Panc1 (cell line): Measurements from ENCODE around the gene RPS6KA4. TPM values are rescaled to one million over a fixed set of nuclear protein-coding genes. Genes with fewer than 3 reads are reported as not detected.

Experiments used
- ATAC-seq: fragments of 200-7000 bp; cut with Tn5 transposase; 2 replicates; pipeline ENCODE4 v1.9.1; 2020; ENCODE audit warnings: mild to moderate bottlenecking, moderate library complexity
- BruUV-seq: library from RNA; stranded (reverse); fragments of 400-500 nt; replicated peaks from 2 replicates; lab custom pipeline; 2021; lab: Mats Ljungman, UMichigan
- CTCF ChIA-PET: fragments of 300-600 bp; sonication (Branson Sonifier 250); formaldehyde crosslinking; loops from one replicate; lab custom pipeline; 2022; ENCODE audit warnings: antibody characterized with exemption; lab: Charles Lee
- POLR2A ChIA-PET: fragments of 300-600 bp; sonication (Branson Sonifier 250); formaldehyde crosslinking; loops from one replicate; lab custom pipeline; 2022; ENCODE audit warnings: antibody characterized with exemption; lab: Charles Lee
- DNase-seq: peaks from one replicate; pipeline ENCODE4 v3.0.0-alpha.2; 2010; ENCODE audit warnings: low read depth, low spot score
- H3K27ac ChIP-seq: 2 replicates; pipeline ENCODE4 v1.5.1; 2011; ENCODE audit warnings: mild to moderate bottlenecking, low read length, inconsistent platforms
- H3K27me3 ChIP-seq: fragments of 200-500 bp; sonication (Bioruptor generic); 2 replicates; pipeline ENCODE4 v1.6.0; 2014; ENCODE audit warnings: low read length, inconsistent platforms; ENCODE audit not compliant: control insufficient read depth, insufficient read depth
- H3K36me3 ChIP-seq: fragments of 200-500 bp; sonication (Bioruptor generic); 2 replicates; pipeline ENCODE4 v1.5.1; 2014; ENCODE audit warnings: inconsistent platforms, mild to moderate bottlenecking, low read length, moderate library complexity; ENCODE audit not compliant: control insufficient read depth, insufficient read depth
- H3K4me1 ChIP-seq: 2 replicates; pipeline ENCODE4 v1.5.1; 2011; ENCODE audit warnings: inconsistent platforms, mild to moderate bottlenecking, low read length, moderate library complexity; ENCODE audit not compliant: control insufficient read depth, insufficient read depth
- H3K4me3 ChIP-seq, 2 experiments: 2 replicates each; pipeline ENCODE4 v1.5.1; 2011 to 2012; ENCODE audit warnings: low read depth in 2 of 2, low read length in 2 of 2, mild to moderate bottlenecking in 2 of 2, inconsistent platforms in 1 of 2, moderate library complexity in 1 of 2
- H3K9me3 ChIP-seq: fragments of 200-500 bp; sonication (Bioruptor generic); 2 replicates; pipeline ENCODE4 v1.5.1; 2014; ENCODE audit warnings: low read depth, mild to moderate bottlenecking, inconsistent platforms, low read length, moderate library complexity; ENCODE audit not compliant: control insufficient read depth, insufficient read depth
- CTCF ChIP-seq: fragments of 450-650 bp; IDR thresholded peaks from 2 replicates; pipeline ENCODE4 v1.5.1; 2017; ENCODE audit warnings: mild to moderate bottlenecking
- POLR2AphosphoS5 ChIP-seq: IDR thresholded peaks from 2 replicates; pipeline ENCODE4 v1.6.1; 2012; ENCODE audit warnings: mild to moderate bottlenecking, low read depth, low read length, moderate library complexity
- REST ChIP-seq, 2 experiments: IDR thresholded peaks; 2 replicates each; pipeline ENCODE4 v1.6.1; 2011 to 2012; ENCODE audit warnings: low read depth in 2 of 2, control low read depth in 1 of 2, low read length in 1 of 2, mild to moderate bottlenecking in 1 of 2, moderate library complexity in 1 of 2; ENCODE audit not compliant: insufficient read depth in 1 of 2
- SIN3A ChIP-seq: IDR thresholded peaks from 2 replicates; pipeline ENCODE4 v1.6.1; 2012; ENCODE audit warnings: low read depth, mild to moderate bottlenecking, low read length, moderate library complexity, borderline replicate concordance; ENCODE audit not compliant: insufficient read depth
- TCF7L2 ChIP-seq: IDR thresholded peaks from 2 replicates; pipeline ENCODE4 v1.6.1; 2011; ENCODE audit warnings: mild to moderate bottlenecking, low read depth, low read length, inconsistent platforms
- in situ Hi-C: cut with HindIII; loops from 2 replicates; pipeline ENCODE4 v1.10.0; 2016; ENCODE audit warnings: low sequenced_read_pairs, low pct_unique_long_range_greater_than_20kb
- intact Hi-C: fragments of 100-400 bp; cut with micrococcal nuclease; formaldehyde crosslinking; loops from one replicate; pipeline ENCODE4 v1.10.0; 2022; ENCODE audit not compliant: unreplicated experiment
- total RNA-seq: library from RNA; stranded (reverse); gene quantifications from one replicate; pipeline ENCODE4 v1.2.1, GENCODE V29; 2021; ENCODE audit not compliant: unreplicated experiment

Gene RPS6KA4
- total RNA-seq, 1 experiment from 2014 or later: 74.0 TPM

DNA sequence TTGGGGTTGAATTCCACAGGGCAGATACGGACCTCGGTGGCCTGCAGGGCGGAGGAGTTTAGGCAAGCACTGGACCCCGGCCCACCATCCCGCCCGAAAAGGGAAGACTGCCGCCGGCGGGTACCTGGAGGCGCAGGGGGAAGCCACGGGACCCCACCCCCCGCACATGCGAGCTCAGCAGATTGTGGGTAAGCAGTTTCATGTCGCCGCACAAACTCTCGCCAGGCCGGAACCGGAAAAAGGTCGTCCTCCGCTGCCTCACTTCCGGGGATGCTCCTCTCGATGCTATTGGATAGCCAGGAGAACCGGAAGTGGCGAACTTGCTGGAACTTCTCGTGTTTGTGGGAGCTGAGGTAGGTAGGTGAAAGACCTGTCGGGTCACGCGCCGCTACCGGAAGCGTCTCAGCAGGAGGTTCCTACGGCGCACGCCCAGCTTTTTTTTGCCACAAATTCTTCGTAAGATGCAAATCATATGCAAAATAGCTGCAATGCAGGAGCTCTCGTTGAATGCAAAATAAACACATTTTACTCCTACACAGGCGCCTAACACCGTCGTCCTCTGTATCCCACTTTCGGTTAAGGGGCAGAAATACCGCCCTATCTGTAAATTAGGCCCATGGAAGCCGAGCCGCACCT, 41.5 kb upstream of the RPS6KA4 start, which contains the start of gene TRMT112:
Gene TRMT112 (minus strand): TSS at position 235 of the 636 bp plus-strand sequence. CDS start 33 bp downstream, at position 202.
- in situ Hi-C loops (no loop called here), intact Hi-C loops (no loop called here)
- H3K9me3 ChIP-seq: no peaks in the 10 kb centered on the region
- DNase-seq (peak; percentile 97), ATAC-seq (peak; percentile 89)
- no peaks in the 10 kb centered on the region for H3K27me3 ChIP-seq
- peak within 1 kb of the TSS; percentile 74 to 77 for H3K4me3 ChIP-seq
- H3K27ac ChIP-seq: peak within 1 kb of the TSS; percentile 100
- H3K4me1 ChIP-seq: peaks cover 43% of the 10 kb centered on the region
- CTCF ChIA-PET: interaction anchor here (0.6 to 2.3 kb wide), 16 partner anchors 13 to 76 kb away, joined by 3 to 21 read pairs (median 4); partner anchors contain the start of genes CATSPERZ, FKBP2 and GPR137
- peaks cover 2% of the 10 kb centered on the region; the same call in 1 of the 2 replicates for H3K36me3 ChIP-seq
- no TSS peak for BruUV-seq
- 0 out of 2 replicates have a peak, but pooled peaks have one; percentile 26 for TF ChIP-seq SIN3A
- TF ChIP-seq POLR2AphosphoS5: peak; percentile 87; the same call in 1 of the 2 replicates
- TF ChIP-seq TCF7L2: peak; percentile 97
- 0 out of 4 replicates have a peak, but pooled peaks of 1 of the 2 experiments have one; percentile 47 for TF ChIP-seq REST (IDR thresholded peaks at IDR 0.05; ENCODE audit: insufficient read depth in 1 of 2, low read depth in 2 of 2, low read length in 1 of 2)
- no peak for TF ChIP-seq CTCF
- POLR2A ChIA-PET: interaction anchor here (0.5 to 2.0 kb wide), 12 partner anchors 11 to 48 kb away, joined by 3 to 12 read pairs (median 4); partner anchors contain the start of genes BAD and ESRRA

GRCh38 chr11:64317961-64318765, 40.8 kb upstream of the RPS6KA4 start, which contains the start of gene PRDX5:
PRDX5 (plus strand) TSS chr11:64318121; CDS start chr11:64318216, 95 bp downstream.
- peak in 1 of 2 experiments; percentile 75; a peak in 2 of 4 replicates for TF ChIP-seq REST (IDR thresholded peaks at IDR 0.05; ENCODE audit: insufficient read depth in 1 of 2, low read depth in 2 of 2, low read length in 1 of 2)
- no peak for TF ChIP-seq TCF7L2
- no peak; the same call in 1 of the 2 replicates for TF ChIP-seq CTCF
- TF ChIP-seq POLR2AphosphoS5: peak; percentile 72; the same call in 1 of the 2 replicates
- peak; percentile 80; the same call in 1 of the 2 replicates for TF ChIP-seq SIN3A
- peaks cover 2% of the 10 kb centered on the region; the same call in 1 of the 2 replicates for H3K36me3 ChIP-seq
- peaks cover 48% of the 10 kb centered on the region for H3K4me1 ChIP-seq
- peak within 1 kb of the TSS; percentile 100 for H3K27ac ChIP-seq
- no peak for DNase-seq
- POLR2A ChIA-PET: interaction anchor here (0.5 to 2.0 kb wide), 15 partner anchors 11 to 84 kb away, joined by 3 to 12 read pairs (median 5); partner anchors contain the start of genes BAD and ESRRA
- CTCF ChIA-PET: interaction anchor here (0.6 to 2.3 kb wide), 16 partner anchors 12 to 224 kb away, joined by 3 to 21 read pairs (median 4); partner anchors contain the start of genes CATSPERZ and GPR137
- intact Hi-C loops (loop anchor here (1.0 kb wide), 1 partner anchor 37 kb away; no protein-coding TSS in a partner anchor), in situ Hi-C loops (no loop called here)
- no peaks in the 10 kb centered on the region for H3K27me3 ChIP-seq
- peak; percentile 87 for ATAC-seq
- H3K4me3 ChIP-seq: peak within 1 kb of the TSS; percentile 74 to 77
- H3K9me3 ChIP-seq: no peaks in the 10 kb centered on the region
- no TSS peak for BruUV-seq
